ENCODE measurements around the gene SHE.

GRCh38 chr1:154442006-154442740 lies 60.0 kb downstream of the SHE start:
- peak in 1 of 2 donors; percentile 38 for TF ChIP-seq CTCF (conservative IDR thresholded peaks at IDR 0.05 in 1 of 2, IDR thresholded peaks at IDR 0.05 in 1 of 2; ENCODE audit: extremely low read depth in 1 of 2, insufficient read depth in 1 of 2, low read depth in 1 of 2, low read length in 2 of 2)
- no peak for TF ChIP-seq EZH2 (IDR thresholded peaks at IDR 0.05; ENCODE audit: borderline replicate concordance, low read length)

All from mammary epithelial cell (primary cell).